SU-DHL-6 (cell line): ENCODE data around the gene KRT73.

Experiments used
- H2AFZ ChIP-seq: fragments of 200-600 bp; sonication (generic); 2 replicates; pipeline ENCODE4 v1.6.1; 2014; ENCODE audit warnings: low read depth, mild to moderate bottlenecking, moderate library complexity, mixed read lengths, antibody characterized with exemption, low read length; ENCODE audit not compliant: severe bottlenecking
- H3F3A ChIP-seq: fragments of 200-600 bp; shearing (Covaris generic); 2 replicates; pipeline ENCODE4 v1.6.0; 2016; ENCODE audit warnings: antibody characterized with exemption, mild to moderate bottlenecking; ENCODE audit not compliant: insufficient read depth
- H3K27ac ChIP-seq: fragments of 200-600 bp; sonication (generic); 2 replicates; pipeline ENCODE4 v1.5.1; 2016; ENCODE audit warnings: low read depth, mild to moderate bottlenecking, low read length, moderate library complexity, mixed read lengths
- H3K27me3 ChIP-seq: fragments of 200-600 bp; sonication (generic), shearing (Covaris generic); 2 replicates; pipeline ENCODE4 v1.6.0; 2014; ENCODE audit warnings: mild to moderate bottlenecking, low read length
- H3K36me3 ChIP-seq: fragments of 200-600 bp; sonication (generic); 2 replicates; pipeline ENCODE4 v1.6.1; 2014; ENCODE audit warnings: mild to moderate bottlenecking, low read length, mixed read lengths
- H3K4me2 ChIP-seq: fragments of 300-600, 200-600 bp; shearing (Covaris generic), sonication (generic); 2 replicates; pipeline ENCODE4 v1.6.0; 2014; ENCODE audit warnings: low read length, low read depth, mild to moderate bottlenecking; ENCODE audit not compliant: poor library complexity, severe bottlenecking
- H3K4me3 ChIP-seq: fragments of 200-600 bp; sonication (generic); 2 replicates; pipeline ENCODE4 v1.5.1; 2014; ENCODE audit warnings: antibody characterized with exemption, low read length, mild to moderate bottlenecking, mixed read lengths; ENCODE audit not compliant: insufficient read depth, poor library complexity, severe bottlenecking
- H3K79me2 ChIP-seq: fragments of 200-600 bp; sonication (generic); 2 replicates; pipeline ENCODE4 v1.6.1; 2014; ENCODE audit warnings: mild to moderate bottlenecking, low read length, moderate library complexity; ENCODE audit not compliant: insufficient read depth
- H3K9ac ChIP-seq: fragments of 200-600 bp; sonication (generic); 2 replicates; pipeline ENCODE4 v1.7.0; 2014; ENCODE audit warnings: mild to moderate bottlenecking, low read length
- H3K9me2 ChIP-seq: fragments of 200-600 bp; sonication (generic); replicated peaks from 2 replicates; pipeline ENCODE4 v1.6.1; 2014; ENCODE audit warnings: low read length; ENCODE audit not compliant: insufficient read depth
- H3K9me3 ChIP-seq: fragments of 200-600 bp; sonication (generic); 2 replicates; pipeline ENCODE4 v1.6.1; 2014; ENCODE audit warnings: low read length, mixed read lengths; ENCODE audit not compliant: insufficient read depth
- H4K20me1 ChIP-seq: fragments of 200-600 bp; sonication (generic); 2 replicates; pipeline ENCODE4 v1.6.1; 2014; ENCODE audit warnings: low read depth, mild to moderate bottlenecking, antibody characterized with exemption, low read length, moderate library complexity, mixed read lengths
- EZH2phosphoT487 ChIP-seq: fragments of 200-600 bp; sonication (generic), shearing (Covaris generic); conservative IDR thresholded peaks from 2 replicates; pipeline ENCODE4 v1.6.1; 2018; ENCODE audit warnings: mild to moderate bottlenecking, antibody characterized with exemption, low read length, moderate library complexity, mixed read lengths
- TF ChIP-seq, protein P1 (sequence below): fragments of 200-600 bp; sonication (generic); IDR thresholded peaks from one replicate; pipeline ENCODE4 v1.5.1; 2017; ENCODE audit warnings: antibody characterized with exemption, mild to moderate bottlenecking, low read length, moderate library complexity; ENCODE audit not compliant: insufficient read depth, poor library complexity, severe bottlenecking

The KRT73 gene

GRCh38 chr12:52628841-52629240 lies 10.5 kb upstream of the KRT73 start:
- Histone ChIP-seq H3K36me3 (no peaks in the 10 kb centered on the region), H3K27me3 (no peaks in the 10 kb centered on the region), H3K9ac (no peak overlapping the region), H4K20me1 (no peaks in the 10 kb centered on the region), H3K4me3 (no peak overlapping the region), H3K79me2 (no peaks in the 10 kb centered on the region), H3F3A (no peaks in the 10 kb centered on the region), H3K9me2 (no peaks in the 10 kb centered on the region), H2AFZ (no peak overlapping the region), H3K4me2 (no peak overlapping the region), H3K27ac (no peak overlapping the region), H3K9me3 (no peaks in the 10 kb centered on the region)
- no peak for TF ChIP-seq EZH2phosphoT487
- TF ChIP-seq, protein P1, sequence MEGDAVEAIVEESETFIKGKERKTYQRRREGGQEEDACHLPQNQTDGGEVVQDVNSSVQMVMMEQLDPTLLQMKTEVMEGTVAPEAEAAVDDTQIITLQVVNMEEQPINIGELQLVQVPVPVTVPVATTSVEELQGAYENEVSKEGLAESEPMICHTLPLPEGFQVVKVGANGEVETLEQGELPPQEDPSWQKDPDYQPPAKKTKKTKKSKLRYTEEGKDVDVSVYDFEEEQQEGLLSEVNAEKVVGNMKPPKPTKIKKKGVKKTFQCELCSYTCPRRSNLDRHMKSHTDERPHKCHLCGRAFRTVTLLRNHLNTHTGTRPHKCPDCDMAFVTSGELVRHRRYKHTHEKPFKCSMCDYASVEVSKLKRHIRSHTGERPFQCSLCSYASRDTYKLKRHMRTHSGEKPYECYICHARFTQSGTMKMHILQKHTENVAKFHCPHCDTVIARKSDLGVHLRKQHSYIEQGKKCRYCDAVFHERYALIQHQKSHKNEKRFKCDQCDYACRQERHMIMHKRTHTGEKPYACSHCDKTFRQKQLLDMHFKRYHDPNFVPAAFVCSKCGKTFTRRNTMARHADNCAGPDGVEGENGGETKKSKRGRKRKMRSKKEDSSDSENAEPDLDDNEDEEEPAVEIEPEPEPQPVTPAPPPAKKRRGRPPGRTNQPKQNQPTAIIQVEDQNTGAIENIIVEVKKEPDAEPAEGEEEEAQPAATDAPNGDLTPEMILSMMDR = no peak

GRCh38 chr12:52628111-52628507 lies 9.8 kb upstream of the KRT73 start:
- H3F3A ChIP-seq = no peaks in the 10 kb centered on the region
- no peaks in the 10 kb centered on the region for H4K20me1 ChIP-seq
- TF ChIP-seq, protein P1 = no peak
- no peak for TF ChIP-seq EZH2phosphoT487
- no peak overlapping the region for H3K4me2 ChIP-seq
- no peaks in the 10 kb centered on the region for H3K36me3 ChIP-seq
- no peak overlapping the region for H3K27ac ChIP-seq
- no peak overlapping the region for H3K4me3 ChIP-seq
- H3K27me3 ChIP-seq = no peaks in the 10 kb centered on the region
- H3K79me2 ChIP-seq = no peaks in the 10 kb centered on the region
- H3K9me2 ChIP-seq = no peaks in the 10 kb centered on the region
- H2AFZ ChIP-seq = no peak overlapping the region
- H3K9me3 ChIP-seq = no peaks in the 10 kb centered on the region
- no peak overlapping the region for H3K9ac ChIP-seq

- TF ChIP-seq, protein P1 = no peak
- no peak for TF ChIP-seq EZH2phosphoT487
- H3K4me3 ChIP-seq = no peak overlapping the region
Measured at GRCh38 chr12:52627395-52628110, 9.2 kb upstream of the KRT73 start.

More at GRCh38 chr12:52627395-52628110, 9.2 kb upstream of the KRT73 start:
- no peak overlapping the region for H3K9ac ChIP-seq
- H3K4me2 ChIP-seq = no peak overlapping the region
- no peaks in the 10 kb centered on the region for H3K36me3 ChIP-seq
- no peak overlapping the region for H2AFZ ChIP-seq
- H3K79me2 ChIP-seq = no peaks in the 10 kb centered on the region
- H4K20me1 ChIP-seq = no peaks in the 10 kb centered on the region
- H3K27ac ChIP-seq = no peak overlapping the region
- no peaks in the 10 kb centered on the region for H3K9me3 ChIP-seq
- H3K9me2 ChIP-seq = no peaks in the 10 kb centered on the region
- H3F3A ChIP-seq = no peaks in the 10 kb centered on the region
- H3K27me3 ChIP-seq = no peaks in the 10 kb centered on the region
